HG02970 (cell line): ENCODE data around the gene ERF.
A peak's percentile ranks its signal among the peaks of the same experiment; 100 is the strongest.

Experiments used
- ATAC-seq: cut with Tn5 transposase; IDR thresholded peaks from one replicate; pipeline ENCODE4 v1.9.1; 2021; ENCODE audit warnings: mild to moderate bottlenecking, moderate library complexity, moderate number of reproducible peaks; ENCODE audit not compliant: unreplicated experiment, low FRiP score

The ERF gene

GRCh38 chr19:42287017-42287826 is 32.3 kb upstream of the ERF start:
- no peak for ATAC-seq

- no peak for ATAC-seq
Observed at GRCh38 chr19:42286349-42287016, 31.6 kb upstream of the ERF start.

GRCh38 chr19:42285988-42286348 is 31.0 kb upstream of the ERF start:
- no peak for ATAC-seq

GRCh38 chr19:42285541-42285941 is 30.6 kb upstream of the ERF start:
- ATAC-seq, result no peak

- peak; percentile 1 for ATAC-seq
Observed at GRCh38 chr19:42284591-42285341, 29.8 kb upstream of the ERF start.

GRCh38 chr19:42284066-42284501 is 29.2 kb upstream of the ERF start:
- ATAC-seq, result peak; percentile 41

GRCh38 chr19:42283188-42284065 is 28.5 kb upstream of the ERF start:
- peak; percentile 40 for ATAC-seq

- ATAC-seq, result no peak
Observed at GRCh38 chr19:42282819-42283187, 27.9 kb upstream of the ERF start.

- ATAC-seq, result no peak
Observed at GRCh38 chr19:42281827-42282762, 27.2 kb upstream of the ERF start.

GRCh38 chr19:42281146-42281826 is 26.4 kb upstream of the ERF start:
- ATAC-seq, result no peak

GRCh38 chr19:42280815-42281145 is 25.9 kb upstream of the ERF start:
- ATAC-seq, result no peak

- peak; percentile 22 for ATAC-seq
Observed at GRCh38 chr19:42279902-42280814, 25.2 kb upstream of the ERF start.

- ATAC-seq, result no peak
Observed at GRCh38 chr19:42279155-42279901, 24.4 kb upstream of the ERF start.

GRCh38 chr19:42278452-42279154 is 23.7 kb upstream of the ERF start:
- ATAC-seq, result no peak

GRCh38 chr19:42277821-42278451 is 23.0 kb upstream of the ERF start:
- no peak for ATAC-seq

- ATAC-seq, result no peak
Observed at GRCh38 chr19:42276821-42277220, 21.9 kb upstream of the ERF start.
